ENCODE measurements around the gene LIPT2. TPM values are rescaled to one million over a fixed set of nuclear protein-coding genes. Genes with fewer than 3 reads are reported as not detected.

LIPT2 gene
- total and polyA plus RNA-seq, 10 of the 15 experiments (the other 5 are each of a cell fraction or from before 2014, with no cell fraction given) = 0.69 to 7.5 (median 3.8) TPM

DNA sequence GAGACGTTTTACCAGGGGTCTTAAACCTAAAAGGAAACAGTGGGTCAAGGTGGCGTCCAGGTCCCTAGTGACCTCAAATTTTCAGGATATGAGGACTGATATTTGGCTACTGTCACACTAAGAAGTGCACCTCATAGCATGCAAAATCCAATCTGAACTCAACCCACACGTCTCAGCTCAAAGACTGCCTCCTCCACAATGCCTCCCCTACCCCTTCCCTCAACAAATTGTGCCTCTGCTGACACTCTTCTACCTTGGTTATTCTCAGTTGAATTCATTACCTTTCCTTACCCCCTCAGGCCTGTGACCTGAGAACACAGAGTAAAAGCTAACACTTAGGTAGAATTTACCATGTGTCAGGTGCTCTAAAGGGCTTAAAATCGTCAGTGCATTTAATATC lies 12.4 kb upstream of the LIPT2 start:
- intact Hi-C loops (cut with micrococcal nuclease; ENCODE audit: unreplicated experiment) (no loop called here), in situ Hi-C loops (cut with MboI) (no loop called here)
- FAIRE-seq (no peak), DNase-seq (ENCODE audit: low read depth, low spot score) (no peak), ATAC-seq (no peak)
- TF ChIP-seq ZNF274 (IDR thresholded peaks at IDR 0.05; ENCODE audit: insufficient read depth, insufficient read length) (no peak), PBX3 (IDR thresholded peaks at IDR 0.05; ENCODE audit: insufficient replicate concordance, low read depth, low read length) (no peak), POU2F2 (IDR thresholded peaks at IDR 0.05; ENCODE audit: borderline replicate concordance, low read depth, low read length) (no peak), NBN (IDR thresholded peaks at IDR 0.05) (no peak), RELA (IDR thresholded peaks at IDR 0.05; ENCODE audit: borderline replicate concordance, partially characterized antibody) (no peak), CREM (IDR thresholded peaks at IDR 0.05; ENCODE audit: low read depth) (no peak), MEF2B (IDR thresholded peaks at IDR 0.05; ENCODE audit: partially characterized antibody, poor library complexity, severe bottlenecking) (no peak), RAD21 (IDR thresholded peaks at IDR 0.05; ENCODE audit: insufficient read depth, low read depth, low read length) (no peak), EZH2 (IDR thresholded peaks at IDR 0.05; ENCODE audit: borderline replicate concordance, control insufficient read depth, low read depth, low read length) (no peak), NFYA (IDR thresholded peaks at IDR 0.05; ENCODE audit: borderline replicate concordance, low read depth, low read length) (no peak), GABPA (IDR thresholded peaks at IDR 0.05; ENCODE audit: low read depth) (no peak)
- TF ChIP-seq, protein P1, sequence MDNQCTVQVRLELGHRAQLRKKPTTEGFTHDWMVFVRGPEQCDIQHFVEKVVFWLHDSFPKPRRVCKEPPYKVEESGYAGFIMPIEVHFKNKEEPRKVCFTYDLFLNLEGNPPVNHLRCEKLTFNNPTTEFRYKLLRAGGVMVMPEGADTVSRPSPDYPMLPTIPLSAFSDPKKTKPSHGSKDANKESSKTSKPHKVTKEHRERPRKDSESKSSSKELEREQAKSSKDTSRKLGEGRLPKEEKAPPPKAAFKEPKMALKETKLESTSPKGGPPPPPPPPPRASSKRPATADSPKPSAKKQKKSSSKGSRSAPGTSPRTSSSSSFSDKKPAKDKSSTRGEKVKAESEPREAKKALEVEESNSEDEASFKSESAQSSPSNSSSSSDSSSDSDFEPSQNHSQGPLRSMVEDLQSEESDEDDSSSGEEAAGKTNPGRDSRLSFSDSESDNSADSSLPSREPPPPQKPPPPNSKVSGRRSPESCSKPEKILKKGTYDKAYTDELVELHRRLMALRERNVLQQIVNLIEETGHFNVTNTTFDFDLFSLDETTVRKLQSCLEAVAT (IDR thresholded peaks at IDR 0.05) = no peak
- Histone ChIP-seq H2AFZ (ENCODE audit: control insufficient read depth, low read depth, low read length) (no peak overlapping the region), H3K79me2 (ENCODE audit: control insufficient read depth, insufficient read depth, low read length) (no peaks in the 10 kb centered on the region), H3K9ac (ENCODE audit: control insufficient read depth, insufficient read depth, low read length) (no peak overlapping the region), H4K20me1 (ENCODE audit: control insufficient read depth, insufficient read depth) (no peaks in the 10 kb centered on the region), H3K4me2 (ENCODE audit: control insufficient read depth, insufficient read depth) (no peak overlapping the region), H3K36me3 (ENCODE audit: control insufficient read depth in 2 of 2, insufficient read depth in 2 of 2, low read length in 1 of 2) (no peaks in the 10 kb centered on the region), H3K27ac (ENCODE audit: control insufficient read depth, insufficient read depth) (no peak overlapping the region), H3K9me3 (replicated peaks; ENCODE audit: control insufficient read depth, insufficient read depth, low read length) (peaks cover 1% of the 10 kb centered on the region; the same call in 1 of the 3 replicates), H3K4me1 (ENCODE audit: control insufficient read depth, insufficient read depth, low read length) (no peaks in the 10 kb centered on the region), H3K27me3 (replicated peaks in 1 of 2; ENCODE audit: control insufficient read depth in 2 of 2, insufficient read depth in 2 of 2, low read length in 1 of 2) (no peaks in the 10 kb centered on the region; a peak in 1 of 4 replicates), H3K4me3 (no peak overlapping the region)
- SMC1A ChIA-PET (ENCODE audit: uncharacterized antibody, unreplicated experiment) = no interaction called here
- 4% methylated on average over 4 of the region's 4 CpGs for WGBS (ENCODE audit: insufficient coverage, insufficient replicate concordance, low lambda C conversion rate, missing lambda C conversion rate)
- RAD21 ChIA-PET (ENCODE audit: unreplicated experiment) = no interaction called here
- no TSS peak for BruUV-seq (replicated peaks)
- CTCF ChIA-PET = no interaction called here
- POLR2A ChIA-PET = no interaction called here

Measured in GM12878 (cell line).